HG03469 (cell line): ENCODE measurements around the gene RABEPK.
A peak's percentile ranks its signal among the peaks of the same experiment; 100 is the strongest.
"Not testable (repeated sequence)": the region's sequence is repeated elsewhere in the genome, so short reads cannot be mapped to it uniquely, and the experiment has no call there.

Experiments
- ATAC-seq: cut with Tn5 transposase; IDR thresholded peaks from one replicate; pipeline ENCODE4 v1.9.1; 2021; ENCODE audit warnings: mild to moderate bottlenecking, moderate library complexity, moderate number of reproducible peaks; ENCODE audit not compliant: unreplicated experiment

The RABEPK gene

GRCh38 chr9:125241863-125242739 is 41.8 kb downstream of the RABEPK start:
- ATAC-seq: peak; percentile 5

- no peak for ATAC-seq
Measured at GRCh38 chr9:125243792-125244260, 43.5 kb downstream of the RABEPK start.

- ATAC-seq: no peak
Measured at GRCh38 chr9:125246261-125246667, 45.9 kb downstream of the RABEPK start.

DNA sequence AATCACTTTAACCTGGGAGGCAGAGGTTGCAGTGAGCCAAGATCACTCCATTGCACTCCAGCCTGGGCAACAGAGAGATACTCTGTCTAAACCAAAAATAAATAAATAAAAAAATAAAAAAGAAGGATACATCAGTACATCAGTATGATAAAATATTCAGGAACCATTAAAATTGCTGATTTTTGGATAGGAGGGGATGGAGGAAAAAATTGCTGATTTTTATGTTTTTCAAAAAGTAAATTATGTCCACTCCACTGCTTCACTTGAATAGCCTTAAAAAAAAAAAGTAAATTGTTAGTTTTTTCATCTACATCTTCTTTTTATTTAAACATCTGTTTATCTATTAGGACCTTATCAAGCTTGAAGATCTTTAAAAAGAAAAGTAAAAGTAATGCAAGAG is 53.9 kb downstream of the RABEPK start:
- ATAC-seq: no peak

DNA sequence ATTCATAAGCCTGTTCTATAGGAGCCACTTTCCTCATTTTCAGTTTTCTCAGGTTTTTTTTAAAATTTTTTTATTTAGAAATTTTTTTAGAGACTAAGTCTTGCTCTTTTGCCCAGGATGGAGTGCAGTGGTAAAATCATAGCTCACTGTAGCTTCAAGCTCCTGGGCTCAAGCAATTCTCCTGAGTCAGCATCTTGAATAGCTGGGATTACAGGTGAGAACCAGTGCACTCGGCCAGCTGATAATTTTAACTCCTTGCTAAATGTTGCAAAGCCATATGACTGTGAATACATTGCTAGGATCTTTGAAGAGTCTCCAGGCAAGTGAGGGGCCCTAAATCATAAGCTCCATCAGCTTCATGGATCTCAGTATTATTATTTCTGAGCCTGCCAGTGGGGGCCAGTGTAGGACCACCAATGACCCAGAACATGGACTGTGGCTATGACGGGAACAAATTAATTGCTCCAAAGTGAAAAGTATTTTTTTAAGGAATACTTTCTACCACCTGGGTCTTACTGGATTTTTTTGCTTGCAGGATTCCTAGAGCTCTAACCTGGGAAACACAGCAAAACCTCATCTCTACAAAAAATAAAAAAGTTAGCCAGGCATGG is 55.5 kb downstream of the RABEPK start:
- no peak for ATAC-seq

- ATAC-seq: no peak
Measured at GRCh38 chr9:125258160-125258785, 57.9 kb downstream of the RABEPK start.

DNA sequence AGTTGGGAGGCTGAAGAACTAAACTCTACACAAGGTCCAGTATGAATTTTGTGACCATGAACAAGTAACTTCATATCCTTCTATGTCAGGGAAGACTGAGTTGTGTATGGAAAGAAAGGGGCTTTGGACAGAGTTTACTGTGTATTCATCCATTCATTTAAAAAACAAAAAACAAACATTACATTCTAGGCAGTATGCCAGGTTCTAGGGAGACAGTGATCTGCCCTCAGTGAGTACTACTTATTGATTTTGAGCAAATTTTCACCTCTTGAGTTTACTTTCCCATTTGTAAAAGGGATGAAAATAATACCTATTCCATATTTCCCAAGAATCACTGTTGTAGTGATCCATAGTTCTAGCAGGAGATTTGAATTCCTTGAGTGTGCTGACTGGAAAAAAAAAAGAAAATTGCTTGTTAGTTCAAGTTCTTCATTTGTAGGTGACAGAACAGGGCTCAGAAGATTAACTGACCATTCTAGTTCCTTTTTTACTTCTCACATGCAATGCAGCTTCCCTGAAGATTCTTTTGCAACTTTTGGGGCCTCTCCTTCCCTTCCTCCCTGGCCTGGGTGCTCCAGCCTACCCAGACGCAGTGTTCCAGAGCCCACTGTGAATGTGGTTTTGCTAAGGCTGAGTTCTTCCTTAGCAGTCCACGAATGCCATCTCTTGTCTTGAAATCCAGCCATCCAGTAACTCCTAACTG is 58.6 kb downstream of the RABEPK start:
- ATAC-seq: no peak

DNA sequence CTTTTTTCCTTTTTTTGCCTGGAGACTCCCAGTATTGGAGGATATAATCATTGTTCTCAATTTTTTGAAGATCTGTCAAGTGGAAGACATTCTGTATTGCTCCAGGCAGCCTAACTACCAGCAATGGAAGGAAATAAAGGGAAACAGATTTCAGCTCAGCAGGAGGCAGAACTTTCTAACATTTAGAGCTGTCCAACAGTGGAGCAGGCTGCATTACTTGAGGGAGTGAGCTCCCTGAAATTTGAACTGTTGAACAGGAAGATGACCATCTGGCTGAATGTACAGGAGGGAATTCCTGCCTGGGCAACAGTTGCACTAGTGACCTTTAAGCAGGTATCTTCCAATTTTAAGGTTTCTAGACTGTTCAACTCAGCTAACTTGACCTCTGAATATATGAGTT is 60.2 kb downstream of the RABEPK start:
- ATAC-seq: no peak

GRCh38 chr9:125261501-125262293 is 61.4 kb downstream of the RABEPK start, which contains the start of gene GAPVD1:
GAPVD1 (plus strand) TSS chr9:125261826; CDS start chr9:125298922, 37,096 bp downstream.
- ATAC-seq: peak; percentile 84

GRCh38 chr9:125262294-125262991 is 62.1 kb downstream of the RABEPK start:
- ATAC-seq: no peak

DNA sequence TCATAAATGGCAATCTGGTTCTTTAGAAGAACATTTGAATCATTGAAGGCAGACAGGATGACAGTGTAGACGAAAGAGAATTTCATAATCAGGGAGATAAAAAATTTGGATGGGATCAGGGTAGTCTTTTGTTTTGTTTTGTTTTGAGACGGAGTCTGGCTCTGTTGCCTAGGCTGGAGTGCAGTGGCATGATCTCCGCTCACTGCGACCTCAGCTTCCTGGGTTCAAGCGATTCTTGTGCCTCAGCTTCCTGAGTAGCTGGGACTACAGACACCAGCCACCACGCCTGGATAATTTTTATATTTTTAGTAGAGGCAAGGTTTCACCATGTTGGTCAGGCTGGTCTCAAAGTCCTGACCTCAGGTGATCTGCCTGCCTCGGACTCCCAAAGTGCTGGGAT is 63.7 kb downstream of the RABEPK start:
- not testable (repeated sequence) for ATAC-seq

- no peak for ATAC-seq
Measured at GRCh38 chr9:125268394-125269013, 68.2 kb downstream of the RABEPK start.

- no peak for ATAC-seq
Measured at GRCh38 chr9:125269014-125269397, 68.7 kb downstream of the RABEPK start.

DNA sequence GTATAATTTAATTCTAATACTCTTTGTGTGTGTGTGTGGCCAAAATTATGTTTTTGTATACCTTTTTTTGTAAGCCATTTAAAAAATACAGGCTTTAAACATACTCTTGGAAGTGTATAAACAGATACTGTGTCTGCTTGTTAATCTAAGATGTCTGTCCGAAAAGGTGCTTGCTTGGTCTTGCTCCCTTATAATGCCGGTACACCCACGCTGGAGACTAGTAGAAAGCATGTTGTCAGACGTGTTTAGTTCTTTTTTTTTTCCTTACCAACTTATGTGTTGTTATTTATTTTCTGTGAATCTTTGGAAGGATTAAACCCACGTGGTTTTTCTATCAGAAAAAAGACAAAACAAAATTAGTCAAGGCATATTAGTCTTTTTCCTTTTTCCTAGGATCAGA is 70.7 kb downstream of the RABEPK start:
- no peak for ATAC-seq

GRCh38 chr9:125272697-125273096 is 72.4 kb downstream of the RABEPK start:
- ATAC-seq: no peak

- no peak for ATAC-seq
Measured at GRCh38 chr9:125276771-125277170, 76.4 kb downstream of the RABEPK start.

DNA sequence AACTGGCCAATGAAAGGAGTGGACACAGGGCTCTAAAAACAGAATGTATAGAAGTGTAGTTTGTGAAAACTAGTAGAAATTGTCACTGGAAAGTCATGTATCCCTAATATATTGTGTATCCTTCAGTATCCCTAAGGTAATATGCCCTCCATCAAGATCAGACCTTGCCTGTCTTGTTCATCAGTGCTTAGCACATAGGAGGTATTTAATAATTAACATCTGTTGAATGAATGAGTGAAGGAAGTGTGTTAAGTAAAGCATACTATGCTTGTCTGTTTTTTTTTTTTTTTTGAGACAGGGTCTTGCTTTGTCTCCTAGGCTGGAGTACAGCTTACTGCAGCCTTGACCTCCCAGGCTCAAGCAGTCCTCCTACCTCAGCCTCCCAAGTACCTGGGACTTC is 77.1 kb downstream of the RABEPK start:
- no peak for ATAC-seq

DNA sequence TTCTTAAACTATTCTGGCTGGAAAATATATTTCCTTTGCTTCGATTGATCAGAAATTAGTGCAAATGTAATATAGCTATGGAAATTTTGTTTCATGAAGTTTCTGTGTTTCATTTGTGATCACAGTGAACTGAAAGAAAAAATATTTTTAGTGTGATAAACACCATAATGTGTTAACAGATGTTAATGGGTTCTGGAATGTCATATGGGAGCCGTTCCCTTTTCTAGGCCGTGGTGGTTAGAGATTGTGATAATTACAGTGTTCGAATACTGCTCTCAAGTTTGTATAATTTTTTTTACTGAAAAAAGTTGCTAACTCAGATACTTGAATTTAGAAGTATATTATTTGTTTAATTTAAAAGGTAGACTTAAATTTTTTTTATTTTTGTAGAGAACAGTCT is 80.6 kb downstream of the RABEPK start:
- no peak for ATAC-seq
